ENCODE measurements around the gene ARSJ.
"Not testable (repeated sequence)": the region's sequence is repeated elsewhere in the genome, so short reads cannot be mapped to it uniquely, and the experiment has no call there.

ARSJ gene

GRCh38 chr4:113979148-113979904, at the start of gene ARSJ:
Gene ARSJ, minus strand, starts transcription at chr4:113979647. Its CDS starts 813 bp downstream, at chr4:113978834.
- no peak for DNase-seq

- no peak for DNase-seq
Observed at GRCh38 chr4:114028071-114028470, 48.6 kb upstream of the ARSJ start.

DNA sequence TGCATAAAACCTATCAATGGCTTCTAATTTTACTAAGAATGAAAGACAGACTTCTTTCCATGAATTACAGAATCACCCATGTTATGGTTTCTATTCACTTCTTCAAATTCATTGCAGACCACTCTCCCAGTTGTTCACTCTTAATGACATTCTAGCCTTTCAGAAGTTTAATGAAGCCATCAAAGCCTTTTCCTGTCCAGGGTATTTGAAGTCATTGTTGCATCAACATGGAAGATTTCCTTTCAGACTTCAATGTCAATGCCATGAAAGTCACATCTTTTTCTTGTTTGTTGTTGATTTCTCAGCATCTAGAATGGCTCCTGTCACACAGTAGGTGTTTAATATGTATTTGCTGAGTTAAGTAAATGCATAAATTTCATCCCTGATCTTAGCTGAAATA, 48.1 kb upstream of the ARSJ start:
- DNase-seq = no peak

GRCh38 chr4:114026447-114026846, 47.0 kb upstream of the ARSJ start:
- DNase-seq = no peak

GRCh38 chr4:114025176-114025777, 45.8 kb upstream of the ARSJ start:
- DNase-seq = no peak

DNA sequence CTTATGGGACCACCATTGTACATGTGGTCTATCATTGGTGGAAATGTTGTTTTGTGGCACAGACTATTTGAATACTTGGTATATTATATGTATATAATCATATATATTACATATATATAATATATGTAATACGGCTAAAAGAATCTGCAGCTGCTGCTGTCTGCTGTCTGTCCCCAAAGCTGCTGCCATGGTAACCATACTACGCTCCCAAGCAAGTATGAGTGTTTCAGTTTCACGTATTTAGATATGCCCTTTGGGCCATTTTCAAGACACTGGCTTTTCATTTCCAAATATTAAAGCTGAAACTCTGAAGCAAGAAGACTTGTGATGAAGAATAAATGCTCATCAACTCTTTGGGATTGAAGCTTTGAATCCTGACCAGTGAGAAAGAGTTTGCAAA, 42.0 kb upstream of the ARSJ start:
- no peak for DNase-seq

- DNase-seq = no peak
Observed at GRCh38 chr4:114019969-114020358, 40.5 kb upstream of the ARSJ start.

GRCh38 chr4:114019276-114019968, 40.0 kb upstream of the ARSJ start:
- DNase-seq = no peak

GRCh38 chr4:114017120-114017917, 37.9 kb upstream of the ARSJ start:
- no peak for DNase-seq

DNA sequence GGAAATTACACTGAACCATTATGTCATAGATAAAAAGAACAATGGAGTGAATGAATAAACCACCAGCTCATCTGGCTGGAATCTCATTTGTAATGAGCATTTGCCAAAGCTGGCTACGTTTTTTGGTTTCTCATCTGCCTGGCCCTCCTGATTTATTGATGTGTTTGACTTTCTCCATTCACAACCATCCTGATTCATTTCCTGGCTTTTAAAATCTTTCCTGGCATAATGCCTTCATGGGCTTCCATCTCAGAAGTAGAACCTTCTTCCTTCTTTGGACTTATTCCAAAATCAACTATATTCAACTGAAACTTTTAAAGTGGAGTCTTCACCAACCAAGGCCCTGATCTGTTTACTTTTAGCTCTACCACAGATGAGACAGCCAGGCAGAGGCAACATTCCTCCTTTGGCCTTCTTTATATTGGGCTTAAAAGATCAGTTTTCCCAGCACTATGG, 36.0 kb upstream of the ARSJ start:
- DNase-seq = no peak

DNA sequence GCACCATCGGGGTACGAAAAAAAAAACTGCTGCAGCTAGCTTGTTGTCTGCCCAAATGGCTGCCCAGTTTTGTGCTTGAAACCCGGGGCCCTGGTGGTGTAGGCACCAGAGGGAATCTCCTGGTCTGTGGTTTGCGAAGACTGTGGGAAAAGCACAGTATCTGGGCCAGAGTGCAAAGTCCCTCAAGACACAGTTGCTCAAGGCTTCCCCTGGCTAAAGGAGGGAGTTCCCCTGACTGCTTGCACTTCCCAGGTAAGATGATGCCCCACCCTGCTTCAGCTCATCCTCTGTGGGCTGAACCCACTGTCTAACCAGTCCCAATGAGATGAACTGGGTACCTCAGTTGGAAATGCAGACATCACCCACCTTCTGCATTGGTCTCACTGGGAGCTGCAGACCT, 33.8 kb upstream of the ARSJ start:
- DNase-seq = not testable (repeated sequence)

- DNase-seq = no peak
Observed at GRCh38 chr4:114012749-114013148, 33.3 kb upstream of the ARSJ start.

DNA sequence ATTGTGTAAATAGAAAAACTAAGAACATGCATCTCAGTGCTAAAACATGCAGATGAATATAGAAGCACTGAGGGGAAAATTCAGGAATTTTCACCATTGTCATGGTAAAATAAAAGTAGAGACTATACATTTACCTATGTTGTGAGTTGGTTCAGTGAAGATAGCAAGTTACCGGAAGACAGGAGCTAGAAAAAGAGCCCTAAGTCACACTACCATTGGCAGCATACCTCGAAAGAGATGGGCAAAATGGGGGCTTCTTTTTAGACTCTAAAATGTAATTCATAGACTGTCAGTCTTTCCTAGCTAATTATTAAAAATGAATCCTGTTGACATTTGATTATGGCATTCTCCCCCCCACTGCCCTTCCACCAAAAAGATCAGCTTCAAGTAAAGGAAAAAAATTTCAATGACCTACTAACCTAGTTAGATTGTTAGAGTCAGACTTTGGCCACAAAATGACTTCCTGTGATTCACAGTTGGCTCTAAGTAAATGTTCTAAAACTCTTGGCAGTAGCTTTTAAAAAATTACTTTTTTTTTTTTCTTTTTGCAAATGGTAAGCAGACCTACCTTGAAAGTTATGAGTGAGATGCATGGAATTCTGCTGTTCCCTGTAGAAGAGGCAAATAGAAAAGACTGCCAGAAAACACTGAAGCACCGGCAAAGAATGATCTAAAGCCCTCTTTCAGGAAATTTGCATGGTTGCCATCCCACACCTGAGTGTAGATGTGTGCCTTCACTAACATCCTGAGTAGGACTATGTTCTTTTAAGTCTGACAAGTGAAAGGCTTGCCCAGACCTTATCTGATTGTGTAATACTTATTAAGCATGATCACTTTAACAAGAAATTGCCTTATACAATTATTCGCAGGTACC, 26.4 kb upstream of the ARSJ start:
- no peak for DNase-seq

DNA sequence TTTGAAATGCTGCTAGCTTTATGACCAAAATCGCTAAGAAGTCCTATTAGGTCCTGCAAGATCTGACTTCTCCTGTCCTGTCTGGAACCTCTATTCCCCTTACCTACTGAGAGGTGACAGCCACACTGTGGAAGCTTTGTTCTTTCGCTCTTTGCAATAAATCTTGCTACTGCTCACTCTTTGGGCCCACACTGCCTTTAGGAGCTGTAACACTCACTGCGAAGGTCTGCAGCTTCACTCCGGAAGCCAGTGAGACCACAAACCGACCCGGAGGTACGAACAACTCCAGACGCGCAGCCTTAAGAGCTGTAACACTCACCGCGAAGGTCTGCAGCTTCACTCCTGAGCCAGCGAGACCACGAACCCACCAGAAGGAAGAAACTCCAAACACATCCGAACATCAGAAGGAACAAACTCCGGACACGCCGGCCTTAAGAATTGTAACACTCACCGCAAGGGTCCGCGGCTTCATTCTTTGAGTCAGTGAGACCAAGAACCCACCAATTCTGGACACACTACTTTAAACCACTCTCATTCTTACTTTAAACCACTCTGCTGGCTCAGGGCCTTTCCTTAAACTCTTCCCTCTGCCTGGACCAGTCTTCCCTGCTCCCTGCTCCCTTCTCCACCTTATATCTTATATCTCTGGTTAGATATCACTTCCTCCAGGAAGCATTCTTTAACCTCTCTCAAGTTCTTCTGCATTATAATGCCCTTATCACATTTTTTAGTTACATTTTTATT, 25.2 kb upstream of the ARSJ start:
- DNase-seq = peak; percentile 47

DNA sequence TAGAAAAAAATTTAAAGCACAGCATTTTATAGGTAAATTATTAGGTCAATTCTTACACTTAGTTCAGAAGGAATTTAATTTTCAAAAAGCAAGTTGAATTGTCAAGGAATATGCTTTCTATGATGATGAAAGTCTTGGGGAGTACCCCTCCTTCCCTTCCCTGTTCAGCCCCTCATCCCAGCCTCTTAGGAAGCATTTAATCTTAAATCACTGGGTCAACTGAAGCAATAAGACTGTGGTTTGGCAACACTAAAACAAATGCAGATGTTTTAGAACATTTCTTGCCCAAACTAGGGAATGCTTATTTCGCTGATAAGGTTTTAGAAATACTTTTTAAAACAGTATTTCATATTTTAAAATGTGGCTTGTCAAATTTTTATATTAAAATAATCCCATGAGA, 19.1 kb upstream of the ARSJ start:
- DNase-seq = no peak

DNA sequence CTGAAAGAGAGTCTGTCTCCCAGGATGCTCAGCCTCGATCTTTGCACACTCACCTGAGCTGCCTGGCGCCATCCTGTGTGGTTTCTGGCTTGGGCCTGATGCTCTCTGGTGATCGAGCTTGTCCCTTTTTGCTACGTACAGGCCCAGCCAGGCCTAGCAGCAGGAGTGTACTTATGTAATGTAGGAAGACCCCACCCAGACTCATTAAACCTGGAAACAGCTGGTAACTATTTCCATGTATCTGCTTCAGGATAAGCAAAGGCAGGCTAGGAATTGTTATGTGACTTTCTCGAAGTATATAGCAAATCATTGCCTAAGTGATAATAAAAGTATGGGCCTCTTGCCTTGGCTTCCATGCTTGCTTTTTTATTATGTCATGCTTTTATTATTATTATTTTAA, 18.6 kb upstream of the ARSJ start:
- DNase-seq = no peak

- no peak for DNase-seq
Observed at GRCh38 chr4:113997206-113997605, 17.8 kb upstream of the ARSJ start.

DNA sequence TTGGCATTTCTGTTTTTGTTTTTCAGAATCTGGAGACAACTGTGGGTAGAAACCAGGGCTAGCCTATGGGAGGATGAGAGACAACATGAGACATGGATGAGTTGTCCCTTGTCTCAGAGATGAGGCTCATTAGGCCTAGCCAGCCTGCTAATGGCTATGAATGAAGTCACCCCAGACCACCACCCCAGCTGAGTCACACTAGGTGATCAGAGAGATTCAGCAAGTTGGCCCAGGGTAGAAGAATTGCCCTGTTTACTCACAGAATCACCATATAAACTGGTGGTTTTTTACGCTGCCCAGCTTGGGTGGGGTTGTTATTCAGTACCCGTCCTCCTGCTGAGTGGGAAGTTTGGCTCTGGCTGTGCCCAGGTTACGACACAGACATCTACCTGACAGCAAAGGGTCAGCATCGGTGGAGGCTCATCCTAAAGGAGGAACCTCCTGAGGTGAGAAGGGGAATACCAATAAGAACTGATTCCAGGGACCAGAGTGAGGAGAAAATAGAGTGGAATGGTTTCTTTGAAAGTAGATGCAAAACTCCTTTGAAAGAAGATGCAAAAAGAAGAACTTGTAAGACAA, 17.2 kb upstream of the ARSJ start:
- no peak for DNase-seq

GRCh38 chr4:113993887-113994286, 14.4 kb upstream of the ARSJ start:
- DNase-seq = no peak

DNA sequence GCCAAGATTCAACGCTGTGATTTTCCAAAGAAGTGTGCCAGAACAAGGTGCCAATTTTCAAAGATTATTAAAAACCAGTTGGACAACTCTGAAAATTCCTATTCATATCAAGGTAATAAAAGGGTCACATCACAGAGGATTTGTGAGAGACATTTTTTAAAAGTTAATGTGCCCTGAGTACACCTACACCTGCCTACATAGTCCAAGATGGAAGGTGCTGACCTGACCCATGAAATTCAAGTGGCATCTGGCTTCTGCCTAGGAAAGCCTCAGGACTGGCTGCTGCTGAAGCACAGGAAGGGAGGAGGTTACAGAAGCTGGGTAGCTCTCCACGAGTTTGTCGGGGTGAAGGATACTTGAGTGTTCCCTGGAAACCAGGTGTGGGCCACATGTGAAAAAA, 11.4 kb upstream of the ARSJ start:
- no peak for DNase-seq

DNA sequence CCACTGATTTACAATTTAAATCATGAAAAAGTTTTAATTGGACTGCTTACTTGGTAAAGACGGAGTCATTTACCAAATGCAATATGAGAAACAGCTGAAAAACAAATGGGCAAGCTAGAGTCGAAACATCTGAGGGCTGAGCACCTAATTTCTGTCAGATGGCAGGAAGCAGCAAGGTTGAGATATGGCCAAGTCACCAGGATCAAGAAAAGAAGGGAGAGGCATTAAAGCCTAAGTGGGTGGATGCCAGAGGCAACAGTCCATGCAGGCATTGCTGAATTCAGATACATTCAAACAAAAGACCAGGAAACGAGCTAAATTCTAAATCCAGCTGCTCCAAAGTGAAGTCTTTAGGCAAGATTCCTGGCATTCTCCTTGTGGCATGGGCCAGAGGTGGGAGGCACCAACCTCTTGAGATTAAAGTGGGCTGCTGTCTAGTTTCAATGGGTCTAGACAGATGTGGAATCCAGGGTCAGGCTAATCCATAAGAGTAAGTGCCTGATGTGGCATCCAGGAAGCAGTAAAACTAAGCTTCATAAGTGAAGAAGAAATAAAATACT, 8.0 kb upstream of the ARSJ start:
- DNase-seq = no peak
